Aorta (tissue), 5 donors: ENCODE results near the gene ANKRD28. TPM values are rescaled to one million over a fixed set of nuclear protein-coding genes. Genes with fewer than 3 reads are reported as not detected.

Experiments used
- ATAC-seq: fragments of 200-7000 bp; cut with Tn5 transposase; one replicate; pipeline ENCODE4 v1.9.1; 2022; ENCODE audit warnings: moderate library complexity; ENCODE audit not compliant: low FRiP score
- DNase-seq, 2 donors: peaks; one replicate each; pipeline ENCODE4 v3.0.0-alpha.2; 2020
- H3K27ac ChIP-seq, 2 donors: one replicate each; pipeline ENCODE4 v1.5.1; 2013; ENCODE audit warnings: low read length in 2 of 2, mild to moderate bottlenecking in 2 of 2, moderate library complexity in 2 of 2, control low read depth in 1 of 2, inconsistent platforms in 1 of 2, low read depth in 1 of 2
- H3K27me3 ChIP-seq, 2 donors: one replicate each; pipeline ENCODE4 v1.6.1; 2013; ENCODE audit warnings: control low read depth in 1 of 2, low read length in 1 of 2, mild to moderate bottlenecking in 1 of 2, moderate library complexity in 1 of 2; ENCODE audit not compliant: insufficient read depth in 2 of 2, control insufficient read depth in 1 of 2
- H3K36me3 ChIP-seq, 2 donors: one replicate each; pipeline ENCODE4 v1.6.1; 2013; ENCODE audit warnings: control low read depth in 1 of 2, low read length in 1 of 2, mild to moderate bottlenecking in 1 of 2; ENCODE audit not compliant: insufficient read depth in 2 of 2, control insufficient read depth in 1 of 2
- H3K4me1 ChIP-seq, 2 donors: one replicate each; pipeline ENCODE4 v1.6.1; 2013; ENCODE audit warnings: low read length in 2 of 2, control low read depth in 1 of 2, mild to moderate bottlenecking in 1 of 2, moderate library complexity in 1 of 2; ENCODE audit not compliant: insufficient read depth in 2 of 2, control insufficient read depth in 1 of 2
- H3K4me3 ChIP-seq, 2 donors: one replicate each; pipeline ENCODE4 v1.5.1; 2013; ENCODE audit warnings: low read length in 2 of 2, control low read depth in 1 of 2, mild to moderate bottlenecking in 1 of 2
- H3K9me3 ChIP-seq: one replicate; pipeline ENCODE4 v1.6.1; 2013; ENCODE audit warnings: mild to moderate bottlenecking, low read length; ENCODE audit not compliant: control insufficient read depth
- WGBS, 2 donors: extraction: QIAGEN DNeasy Blood & Tissue Kit; methylation state at CpG; one replicate each; pipeline ENCODE4 v1.1.7; 2013; 5-methylcytosine and 5-hydroxymethylcytosine counted together
- intact Hi-C, 2 donors: fragments of 100-400 bp; cut with DNase I; formaldehyde crosslinking; loops; one replicate each; pipeline versions ENCODE4 v1.14.2 to v1.15.0; 2022
- polyA plus RNA-seq, 2 donors: library from polyadenylated mRNA; stranded (reverse); fragments of 200-250 nt; gene quantifications; one replicate each; pipeline ENCODE4 v1.2.3, GENCODE V29; 2013
- total RNA-seq, 2 donors: library from RNA; stranded (reverse); fragmentation: NEBNext Ultra II Directional; extraction: Animal tissue kit (Norgen Biotek cat#: 25700); gene quantifications; one replicate each; pipeline ENCODE4 v1.2.1, GENCODE V29; 2021
- donor health status: healthy with polysubstance abuse.
- donor health status: Bipolar disorder and iron deficiency.
- donor health status: DM: no; HTN: no; CAD: no.
- donor health status: DM: no; HTN: no; CAD: no.
- donor health status: DM: yes; HTN: yes; CAD: no.

The ANKRD28 gene
- total and polyA plus RNA-seq, 4 donors, result 5.6 to 61.3 (median 35.2) TPM

- WGBS, 2 donors, result 97% methylated on average over 3 of the region's 3 CpGs
- ATAC-seq (no peak), DNase-seq (no peak)
- Histone ChIP-seq H3K9me3 (no peaks in the 10 kb centered on the region), H3K27me3 (no peaks in the 10 kb centered on the region), H3K36me3 (peaks cover 3 to 4% of the 10 kb centered on the region in 2 donors), H3K4me1 (no peaks in the 10 kb centered on the region), H3K4me3 (no peak overlapping the region), H3K27ac (no peak overlapping the region)
- intact Hi-C loops, result no loop called here
These were observed 130.3 kb downstream of the ANKRD28 start for GRCh38 chr3:15667484-15667883.

GRCh38 chr3:15666277-15666676, 131.5 kb downstream of the ANKRD28 start:
- H3K27me3 ChIP-seq, result no peaks in the 10 kb centered on the region
- no peak overlapping the region for H3K4me3 ChIP-seq
- 85 to 88% methylated on average over 5 of the region's 5 CpGs for WGBS, 2 donors
- H3K9me3 ChIP-seq, result no peaks in the 10 kb centered on the region
- no peak overlapping the region for H3K27ac ChIP-seq
- DNase-seq, result no peak
- intact Hi-C loops, result no loop called here
- no peak for ATAC-seq
- peaks cover 3% of the 10 kb centered on the region in 2 donors for H3K36me3 ChIP-seq
- H3K4me1 ChIP-seq, result no peaks in the 10 kb centered on the region

- Histone ChIP-seq H3K4me1 (no peaks in the 10 kb centered on the region), H3K27me3 (no peaks in the 10 kb centered on the region), H3K27ac (no peak overlapping the region), H3K4me3 (no peak overlapping the region), H3K9me3 (no peaks in the 10 kb centered on the region), H3K36me3 (peaks cover 3% of the 10 kb centered on the region in 2 donors)
- WGBS, 2 donors, result 92 to 94% methylated on average over 5 of the region's 5 CpGs
- DNase-seq (no peak), ATAC-seq (no peak)
- intact Hi-C loops, result no loop called here
These were observed 132.1 kb downstream of the ANKRD28 start for GRCh38 chr3:15665510-15666150.

- Histone ChIP-seq H3K4me3 (no peak overlapping the region), H3K27ac (no peak overlapping the region), H3K9me3 (no peaks in the 10 kb centered on the region), H3K4me1 (no peaks in the 10 kb centered on the region), H3K36me3 (peaks cover 3% of the 10 kb centered on the region in 2 donors), H3K27me3 (no peaks in the 10 kb centered on the region)
- ATAC-seq, result no peak
- WGBS, 2 donors, result 93 to 97% methylated on average over 1 of the region's 1 CpG
- intact Hi-C loops, result no loop called here
- DNase-seq, result no peak
These were observed 133.6 kb downstream of the ANKRD28 start for GRCh38 chr3:15664144-15664543.

- no peak for ATAC-seq
- intact Hi-C loops, result no loop called here
- H3K27me3 ChIP-seq, result no peaks in the 10 kb centered on the region
- H3K4me1 ChIP-seq, result no peaks in the 10 kb centered on the region
- no peak for DNase-seq
- H3K36me3 ChIP-seq, result no peaks in the 10 kb centered on the region
- WGBS, 2 donors, result 77 to 91% methylated on average over 7 of the region's 7 CpGs
- no peak overlapping the region for H3K27ac ChIP-seq
- H3K9me3 ChIP-seq, result peaks cover 6% of the 10 kb centered on the region
- no peak overlapping the region for H3K4me3 ChIP-seq
These were observed 137.5 kb downstream of the ANKRD28 start for GRCh38 chr3:15660055-15660935.

- no peaks in the 10 kb centered on the region for H3K36me3 ChIP-seq
- 87% methylated on average over 5 of the region's 5 CpGs for WGBS, 2 donors
- no peak for DNase-seq
- H3K4me1 ChIP-seq, result no peaks in the 10 kb centered on the region
- ATAC-seq, result no peak
- H3K27ac ChIP-seq, result no peak overlapping the region
- intact Hi-C loops, result no loop called here
- H3K9me3 ChIP-seq, result peaks cover 6% of the 10 kb centered on the region
- no peak overlapping the region for H3K4me3 ChIP-seq
- no peaks in the 10 kb centered on the region for H3K27me3 ChIP-seq
These were observed 138.4 kb downstream of the ANKRD28 start for GRCh38 chr3:15659254-15659975.

GRCh38 chr3:15657016-15657415, 140.8 kb downstream of the ANKRD28 start:
- no peaks in the 10 kb centered on the region for H3K27me3 ChIP-seq
- H3K4me3 ChIP-seq, result no peak overlapping the region
- peaks cover 6% of the 10 kb centered on the region for H3K9me3 ChIP-seq
- no peak overlapping the region for H3K27ac ChIP-seq
- H3K36me3 ChIP-seq, result no peaks in the 10 kb centered on the region
- intact Hi-C loops, result no loop called here
- DNase-seq (no peak), ATAC-seq (no peak)
- H3K4me1 ChIP-seq, result no peaks in the 10 kb centered on the region

GRCh38 chr3:15656342-15656741, 141.4 kb downstream of the ANKRD28 start:
- H3K36me3 ChIP-seq, result no peaks in the 10 kb centered on the region
- no peaks in the 10 kb centered on the region for H3K4me1 ChIP-seq
- H3K9me3 ChIP-seq, result peaks cover 6% of the 10 kb centered on the region
- no peak overlapping the region for H3K27ac ChIP-seq
- no peak for ATAC-seq
- 80 to 95% methylated on average over 5 of the region's 5 CpGs for WGBS, 2 donors
- DNase-seq, result no peak
- no peaks in the 10 kb centered on the region for H3K27me3 ChIP-seq
- intact Hi-C loops, result no loop called here
- no peak overlapping the region for H3K4me3 ChIP-seq
